ENCODE measurements around the gene PARD3B. TPM values are rescaled to one million over a fixed set of nuclear protein-coding genes. Genes with fewer than 3 reads are reported as not detected.

PARD3B gene
- total and polyA plus RNA-seq, 2 of the 4 experiments (the other 2 are of a cell fraction) = 3.3 to 15.6 TPM

DNA sequence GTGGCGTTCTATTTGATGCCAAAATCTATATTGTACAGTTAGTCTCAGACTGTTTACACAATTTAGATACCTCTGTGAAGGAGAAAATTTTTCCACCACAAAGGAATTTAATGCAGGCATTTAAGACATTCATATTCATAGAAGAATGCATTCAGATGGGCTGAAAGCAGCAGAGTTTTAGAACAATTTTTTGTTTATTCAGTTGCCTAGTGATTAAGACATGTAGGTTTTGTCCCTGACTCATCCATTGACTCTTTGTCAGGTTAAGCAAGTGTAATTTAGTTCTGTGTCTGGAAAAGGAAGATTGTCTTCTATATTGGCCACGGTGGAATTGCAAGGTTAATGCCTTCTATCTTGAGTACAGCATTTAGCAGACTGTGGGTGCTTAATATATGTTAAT, 515.0 kb downstream of the PARD3B start:
- Histone ChIP-seq H4K20me1 (ENCODE audit: insufficient read depth, low read length) (no peaks in the 10 kb centered on the region), H2BK5ac (ENCODE audit: low read depth, low read length, poor library complexity, severe bottlenecking) (no peak overlapping the region), H3K23ac (ENCODE audit: low read depth, low read length) (no peak overlapping the region), H3K9ac (ENCODE audit: low read depth, low read length) (no peak overlapping the region), H3K27ac (ENCODE audit: insufficient read depth, low read length) (no peak overlapping the region), H2BK120ac (ENCODE audit: low read depth, low read length) (no peak overlapping the region), H2BK15ac (ENCODE audit: low read depth, low read length) (no peak overlapping the region), H3K4me3 (ENCODE audit: insufficient read depth, low read depth, low read length) (no peak overlapping the region), H3K4ac (ENCODE audit: low read depth, low read length) (no peak overlapping the region), H2AK5ac (ENCODE audit: low read depth, low read length) (no peak overlapping the region), H3K9me1 (ENCODE audit: insufficient read depth, low read length) (no peaks in the 10 kb centered on the region), H3K56ac (ENCODE audit: extremely low read depth, insufficient read depth, low read length) (no peak overlapping the region), H4K91ac (ENCODE audit: insufficient read depth, low read depth, low read length) (no peak overlapping the region), H2AK9ac (replicated peaks; ENCODE audit: low read depth, low read length, poor library complexity) (no peak overlapping the region), H3K4me1 (ENCODE audit: control insufficient read depth, insufficient read depth, low read length) (peaks cover 4% of the 10 kb centered on the region), H3K27me3 (ENCODE audit: control insufficient read depth, insufficient read depth, low read length) (no peaks in the 10 kb centered on the region), H3K36me3 (ENCODE audit: control insufficient read depth, insufficient read depth, low read length) (no peaks in the 10 kb centered on the region), H2BK20ac (ENCODE audit: low read depth, low read length) (no peak overlapping the region), H4K8ac (ENCODE audit: low read depth in 2 of 2, low read length in 2 of 2) (no peak overlapping the region), H3K79me1 (ENCODE audit: low read depth in 1 of 2, low read length in 2 of 2) (peaks cover 0 to 3% of the 10 kb centered on the region in 2 experiments; a peak in 3 of 4 replicates), H3K4me2 (ENCODE audit: low read depth, low read length) (peak overlapping the region; percentile 26; the same call in 1 of the 2 replicates), H2AFZ (replicated peaks; ENCODE audit: low read length, poor library complexity) (no peak overlapping the region), H3K9me3 (ENCODE audit: control insufficient read depth, insufficient read depth, low read length) (no peaks in the 10 kb centered on the region), H4K5ac (ENCODE audit: low read depth, low read length) (no peak overlapping the region), H3K18ac (ENCODE audit: low read depth, low read length) (no peak overlapping the region), H3K14ac (replicated peaks; ENCODE audit: low read depth, low read length) (no peak overlapping the region)
- dilution Hi-C loops (cut with HindIII; ENCODE audit: low sequenced_read_pairs, unreplicated experiment) (no loop called here), in situ Hi-C loops (cut with MboI; ENCODE audit: low sequenced_read_pairs) (no loop called here), intact Hi-C loops (cut with micrococcal nuclease) (loop anchor here (2.0 kb wide), 1 partner anchor 621 kb away; no protein-coding TSS in a partner anchor)
- CTCF ChIA-PET = no interaction called here
- ATAC-seq (ENCODE audit: low read depth) (peak; percentile 87), DNase-seq (peak; percentile 89)
- no peak for TF ChIP-seq RFX5 (IDR thresholded peaks at IDR 0.05; ENCODE audit: low read depth, low read length)
- no peak for TF ChIP-seq POLR2A (IDR thresholded peaks at IDR 0.05; ENCODE audit: low read depth, low read length)
- no peak for TF ChIP-seq MAFK (IDR thresholded peaks at IDR 0.05; ENCODE audit: low read depth, low read length)
- peak; percentile 60; the same call in 1 of the 2 replicates for TF ChIP-seq FOS (IDR thresholded peaks at IDR 0.05; ENCODE audit: low read depth, low read length)
- no peak for TF ChIP-seq MAZ (IDR thresholded peaks at IDR 0.05; ENCODE audit: borderline replicate concordance, low read depth, low read length)
- no peak for TF ChIP-seq NFE2L2 (IDR thresholded peaks at IDR 0.05; ENCODE audit: low read depth, low read length)
- TF ChIP-seq CEBPB (IDR thresholded peaks at IDR 0.05; ENCODE audit: low read depth, low read length) = peak; percentile 74
- TF ChIP-seq, protein P1, sequence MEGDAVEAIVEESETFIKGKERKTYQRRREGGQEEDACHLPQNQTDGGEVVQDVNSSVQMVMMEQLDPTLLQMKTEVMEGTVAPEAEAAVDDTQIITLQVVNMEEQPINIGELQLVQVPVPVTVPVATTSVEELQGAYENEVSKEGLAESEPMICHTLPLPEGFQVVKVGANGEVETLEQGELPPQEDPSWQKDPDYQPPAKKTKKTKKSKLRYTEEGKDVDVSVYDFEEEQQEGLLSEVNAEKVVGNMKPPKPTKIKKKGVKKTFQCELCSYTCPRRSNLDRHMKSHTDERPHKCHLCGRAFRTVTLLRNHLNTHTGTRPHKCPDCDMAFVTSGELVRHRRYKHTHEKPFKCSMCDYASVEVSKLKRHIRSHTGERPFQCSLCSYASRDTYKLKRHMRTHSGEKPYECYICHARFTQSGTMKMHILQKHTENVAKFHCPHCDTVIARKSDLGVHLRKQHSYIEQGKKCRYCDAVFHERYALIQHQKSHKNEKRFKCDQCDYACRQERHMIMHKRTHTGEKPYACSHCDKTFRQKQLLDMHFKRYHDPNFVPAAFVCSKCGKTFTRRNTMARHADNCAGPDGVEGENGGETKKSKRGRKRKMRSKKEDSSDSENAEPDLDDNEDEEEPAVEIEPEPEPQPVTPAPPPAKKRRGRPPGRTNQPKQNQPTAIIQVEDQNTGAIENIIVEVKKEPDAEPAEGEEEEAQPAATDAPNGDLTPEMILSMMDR (conservative IDR thresholded peaks at IDR 0.05; ENCODE audit: low read depth, low read length) = no peak
- TF ChIP-seq, protein P2, sequence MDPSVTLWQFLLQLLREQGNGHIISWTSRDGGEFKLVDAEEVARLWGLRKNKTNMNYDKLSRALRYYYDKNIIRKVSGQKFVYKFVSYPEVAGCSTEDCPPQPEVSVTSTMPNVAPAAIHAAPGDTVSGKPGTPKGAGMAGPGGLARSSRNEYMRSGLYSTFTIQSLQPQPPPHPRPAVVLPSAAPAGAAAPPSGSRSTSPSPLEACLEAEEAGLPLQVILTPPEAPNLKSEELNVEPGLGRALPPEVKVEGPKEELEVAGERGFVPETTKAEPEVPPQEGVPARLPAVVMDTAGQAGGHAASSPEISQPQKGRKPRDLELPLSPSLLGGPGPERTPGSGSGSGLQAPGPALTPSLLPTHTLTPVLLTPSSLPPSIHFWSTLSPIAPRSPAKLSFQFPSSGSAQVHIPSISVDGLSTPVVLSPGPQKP (IDR thresholded peaks at IDR 0.05; ENCODE audit: borderline replicate concordance, low read depth, low read length) = no peak
- BruUV-seq (replicated peaks) = no TSS peak
- POLR2A ChIA-PET (ENCODE audit: unreplicated experiment) = no interaction called here
- no CpG with 5 or more reads among the region's 2 CpGs for WGBS, 2 experiments (ENCODE audit: extremely low coverage in 2 of 2, insufficient read length in 1 of 2)
